Measurements from ENCODE around the gene HDGF. TPM values are rescaled to one million over a fixed set of nuclear protein-coding genes. Genes with fewer than 3 reads are reported as not detected.
A peak's percentile ranks its signal among the peaks of the same experiment; 100 is the strongest.

Gene HDGF
- total and polyA plus RNA-seq, 4 experiments from 2014 or later: 23.8 to 97.0 (median 71.3) TPM

DNA sequence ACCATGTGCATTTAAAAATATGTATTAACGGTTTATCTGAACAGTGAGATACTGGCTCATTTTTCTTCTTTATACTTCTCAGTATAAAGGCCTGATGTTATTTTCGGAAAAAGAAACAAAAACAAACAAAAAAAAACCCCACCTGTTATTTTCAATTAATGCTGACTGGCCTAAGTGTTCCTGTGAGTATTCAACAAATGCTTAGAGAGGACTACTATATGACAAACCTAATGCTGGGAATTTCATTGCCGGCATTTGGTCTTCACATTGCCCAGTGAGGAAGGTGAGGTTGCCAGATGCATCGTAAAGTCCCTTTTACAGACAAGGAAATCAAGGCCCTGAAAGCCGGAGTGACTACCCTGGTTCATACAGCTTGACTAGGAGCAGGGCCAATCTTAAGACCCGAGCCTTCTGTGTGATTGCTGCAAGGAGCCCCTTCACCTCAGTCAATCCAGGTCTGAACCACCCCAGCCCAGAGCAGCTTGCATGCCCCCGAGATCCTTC lies 11.2 kb downstream of the HDGF start:
- peaks cover 22% of the 10 kb centered on the region for H3K4me1 ChIP-seq (ENCODE audit: insufficient read depth, low read length)
- Mint-ChIP-seq H3K27me3 (no peaks in the 10 kb centered on the region), H3K27ac (peak overlapping the region; percentile 91 to 100 (median 98)), H3K9me3 (peaks cover 0 to 2% (median 0%) of the 10 kb centered on the region in 8 donors), H3K4me3 (peak overlapping the region; percentile 94 to 99 (median 96)), H3K36me3 (peaks cover 8 to 50% of the 10 kb centered on the region in 2 donors), H3K4me1 (peaks cover 13 to 38% (median 27%) of the 10 kb centered on the region in 4 donors)
- intact Hi-C loops (cut with micrococcal nuclease): loop anchor here (5.0 kb wide), 1 partner anchor 77 kb away; the partner anchor contains the start of gene SH2D2A
- POLR2A ChIA-PET (ENCODE audit: partially characterized antibody): interaction anchor here (1.2 to 6.7 kb wide), 13 partner anchors 11 to 614 kb away, joined by 3 to 158 read pairs (median 6); partner anchors contain the start of genes HDGF, ISG20L2, METTL25B and PRCC
- DNase-seq: no peak
- H3K27me3 ChIP-seq (ENCODE audit: insufficient read depth, low read length): no peaks in the 10 kb centered on the region
- H3K27ac ChIP-seq (ENCODE audit: low read depth, low read length): peak overlapping the region; percentile 84
- CTCF ChIA-PET (ENCODE audit: partially characterized antibody): interaction anchor here (1.3 to 2.6 kb wide), 5 partner anchors 11 to 30 kb away, joined by 4 to 16 read pairs (median 15); partner anchors contain the start of genes HDGF, ISG20L2, METTL25B and PRCC
- no peaks in the 10 kb centered on the region for H3K9me3 ChIP-seq (ENCODE audit: control insufficient read depth in 1 of 2, low read length in 2 of 2)
- peaks cover 20% of the 10 kb centered on the region for H3K36me3 ChIP-seq (ENCODE audit: insufficient read depth, low read length)
- H3K4me3 ChIP-seq (ENCODE audit: low read length in 2 of 2): peak overlapping the region; percentile 83 to 89

DNA sequence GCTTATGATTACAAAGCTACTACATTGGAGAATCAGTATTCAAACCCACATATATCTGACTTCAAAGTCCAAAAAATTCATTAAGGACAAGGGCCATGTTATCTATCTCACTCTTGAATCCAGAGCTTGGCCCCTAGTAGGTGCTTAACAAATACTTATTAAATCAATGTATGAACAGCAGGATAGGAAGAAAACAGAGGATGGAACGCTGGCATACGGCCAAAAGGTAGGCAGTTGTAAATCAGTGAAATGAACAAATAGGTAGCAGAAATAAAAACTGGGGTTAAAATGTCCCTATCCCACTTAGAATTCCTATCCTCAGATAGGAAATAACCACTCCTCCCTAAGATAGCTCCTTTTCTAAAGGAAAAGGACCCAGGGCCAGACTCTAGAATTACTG lies 12.6 kb downstream of the HDGF start:
- peaks cover 8 to 41% of the 10 kb centered on the region in 2 donors for H3K36me3 Mint-ChIP-seq
- H3K4me1 Mint-ChIP-seq: peaks cover 13 to 36% (median 24%) of the 10 kb centered on the region in 4 donors
- Histone ChIP-seq H3K27me3 (ENCODE audit: insufficient read depth, low read length) (no peaks in the 10 kb centered on the region), H3K36me3 (ENCODE audit: insufficient read depth, low read length) (peaks cover 13% of the 10 kb centered on the region), H3K4me1 (ENCODE audit: insufficient read depth, low read length) (peaks cover 22% of the 10 kb centered on the region), H3K27ac (ENCODE audit: low read depth, low read length) (no peak overlapping the region), H3K9me3 (ENCODE audit: control insufficient read depth in 1 of 2, low read length in 2 of 2) (no peaks in the 10 kb centered on the region), H3K4me3 (ENCODE audit: low read length in 2 of 2) (no peak overlapping the region)
- CTCF ChIA-PET (ENCODE audit: partially characterized antibody): interaction anchor here (1.0 to 1.5 kb wide), 3 partner anchors 13 to 121 kb away, joined by 3 to 10 read pairs (median 6); partner anchors contain the start of gene PRCC
- POLR2A ChIA-PET (ENCODE audit: partially characterized antibody): interaction anchor here (0.6 to 6.7 kb wide), 3 partner anchors 10 to 139 kb away, joined by 3 to 158 read pairs (median 126); partner anchors contain the start of genes ISG20L2, METTL25B and PRCC
- no peaks in the 10 kb centered on the region for H3K27me3 Mint-ChIP-seq
- H3K9me3 Mint-ChIP-seq: peaks cover 0 to 2% (median 0%) of the 10 kb centered on the region in 8 donors
- H3K27ac Mint-ChIP-seq: peak overlapping the region in 6 of 7 donors; percentile 3 to 92 (median 67)
- intact Hi-C loops (cut with micrococcal nuclease): no loop called here
- no peak for DNase-seq
- H3K4me3 Mint-ChIP-seq: peak overlapping the region in 3 of 8 donors; percentile 31 to 61 (median 49)

DNA sequence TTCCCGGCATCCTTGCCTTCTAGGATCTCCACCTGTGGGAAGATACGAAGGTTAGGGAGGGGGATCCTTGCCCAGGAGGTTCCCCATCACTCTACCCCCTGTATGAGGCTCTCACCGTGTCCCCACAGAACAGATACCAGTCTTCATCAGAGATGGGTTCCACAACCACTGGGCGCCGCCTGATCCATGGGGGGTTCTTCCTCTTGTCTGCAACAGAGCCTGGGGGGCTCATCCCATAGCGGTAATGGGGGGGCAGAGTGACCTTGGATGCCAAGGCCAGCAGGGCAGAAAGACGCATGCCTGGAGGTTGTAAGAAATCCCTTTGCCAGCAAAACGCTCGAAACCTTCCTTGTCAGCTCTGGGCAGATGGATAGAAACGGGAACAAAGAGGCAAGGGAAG lies 13.1 kb downstream of the HDGF start:
- POLR2A ChIA-PET (ENCODE audit: partially characterized antibody): interaction anchor here (0.6 to 6.7 kb wide), 3 partner anchors 10 to 138 kb away, joined by 3 to 158 read pairs (median 126); partner anchors contain the start of genes ISG20L2, METTL25B and PRCC
- Histone ChIP-seq H3K9me3 (ENCODE audit: control insufficient read depth in 1 of 2, low read length in 2 of 2) (no peaks in the 10 kb centered on the region), H3K4me1 (ENCODE audit: insufficient read depth, low read length) (peaks cover 22% of the 10 kb centered on the region), H3K36me3 (ENCODE audit: insufficient read depth, low read length) (peaks cover 8% of the 10 kb centered on the region), H3K27me3 (ENCODE audit: insufficient read depth, low read length) (no peaks in the 10 kb centered on the region), H3K4me3 (ENCODE audit: low read length in 2 of 2) (no peak overlapping the region), H3K27ac (ENCODE audit: low read depth, low read length) (no peak overlapping the region)
- H3K27ac Mint-ChIP-seq: peak overlapping the region in 4 of 7 donors; percentile 35 to 91 (median 49)
- CTCF ChIA-PET (ENCODE audit: partially characterized antibody): interaction anchor here (1.0 to 1.5 kb wide), 2 partner anchors 12 to 30 kb away, joined by 3 to 10 read pairs; partner anchors contain the start of gene PRCC
- no peak overlapping the region for H3K4me3 Mint-ChIP-seq
- intact Hi-C loops (cut with micrococcal nuclease): no loop called here
- peaks cover 8 to 36% of the 10 kb centered on the region in 2 donors for H3K36me3 Mint-ChIP-seq
- H3K27me3 Mint-ChIP-seq: no peaks in the 10 kb centered on the region
- H3K4me1 Mint-ChIP-seq: peaks cover 13 to 36% (median 24%) of the 10 kb centered on the region in 4 donors
- no peak for DNase-seq
- H3K9me3 Mint-ChIP-seq: peaks cover 0 to 2% (median 0%) of the 10 kb centered on the region in 8 donors

DNA sequence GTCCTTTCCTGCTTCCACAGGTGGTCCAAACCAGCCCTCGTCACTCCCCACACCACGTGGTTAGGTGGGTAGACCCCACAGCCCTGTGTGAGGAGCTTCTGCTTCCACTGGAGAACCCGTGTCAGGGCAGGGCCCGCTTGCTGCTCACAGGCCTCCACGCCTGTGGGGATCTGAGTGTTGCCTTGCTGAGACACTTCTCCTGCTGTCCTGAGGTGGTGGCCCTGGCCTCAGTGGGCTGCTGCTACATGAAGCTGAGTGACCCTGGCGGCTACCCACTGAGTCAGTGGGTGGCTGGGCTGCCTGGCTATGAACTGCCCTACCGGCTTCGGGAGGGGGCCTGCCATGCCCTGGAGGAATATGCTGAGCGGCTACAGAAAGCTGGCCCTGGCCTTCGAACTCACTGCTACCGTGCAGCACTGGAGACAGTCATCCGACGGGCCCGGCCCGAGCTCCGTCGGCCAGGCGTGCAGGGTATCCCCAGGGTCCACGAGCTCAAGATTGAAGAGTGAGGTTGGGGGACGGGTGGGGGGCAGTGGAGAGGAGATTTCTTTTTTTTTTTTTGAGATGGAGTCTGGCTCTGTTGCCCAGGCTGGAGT lies 17.4 kb downstream of the HDGF start:
- Mint-ChIP-seq H3K4me1 (peaks cover 4 to 17% (median 7%) of the 10 kb centered on the region in 4 donors), H3K27ac (no peak overlapping the region), H3K36me3 (peaks cover 0 to 17% of the 10 kb centered on the region in 2 donors), H3K27me3 (no peaks in the 10 kb centered on the region), H3K9me3 (no peaks in the 10 kb centered on the region), H3K4me3 (no peak overlapping the region)
- Histone ChIP-seq H3K4me1 (ENCODE audit: insufficient read depth, low read length) (peaks cover 5% of the 10 kb centered on the region), H3K27ac (ENCODE audit: low read depth, low read length) (no peak overlapping the region), H3K4me3 (ENCODE audit: low read length in 2 of 2) (no peak overlapping the region), H3K27me3 (ENCODE audit: insufficient read depth, low read length) (no peaks in the 10 kb centered on the region), H3K9me3 (ENCODE audit: control insufficient read depth in 1 of 2, low read length in 2 of 2) (no peaks in the 10 kb centered on the region), H3K36me3 (ENCODE audit: insufficient read depth, low read length) (no peaks in the 10 kb centered on the region)
- intact Hi-C loops (cut with micrococcal nuclease): no loop called here
- POLR2A ChIA-PET (ENCODE audit: partially characterized antibody): no interaction called here
- DNase-seq: no peak
- CTCF ChIA-PET (ENCODE audit: partially characterized antibody): interaction anchor here (1.4 kb wide), 1 partner anchor 45 kb away, joined by 4 read pairs; no protein-coding TSS in a partner anchor

DNA sequence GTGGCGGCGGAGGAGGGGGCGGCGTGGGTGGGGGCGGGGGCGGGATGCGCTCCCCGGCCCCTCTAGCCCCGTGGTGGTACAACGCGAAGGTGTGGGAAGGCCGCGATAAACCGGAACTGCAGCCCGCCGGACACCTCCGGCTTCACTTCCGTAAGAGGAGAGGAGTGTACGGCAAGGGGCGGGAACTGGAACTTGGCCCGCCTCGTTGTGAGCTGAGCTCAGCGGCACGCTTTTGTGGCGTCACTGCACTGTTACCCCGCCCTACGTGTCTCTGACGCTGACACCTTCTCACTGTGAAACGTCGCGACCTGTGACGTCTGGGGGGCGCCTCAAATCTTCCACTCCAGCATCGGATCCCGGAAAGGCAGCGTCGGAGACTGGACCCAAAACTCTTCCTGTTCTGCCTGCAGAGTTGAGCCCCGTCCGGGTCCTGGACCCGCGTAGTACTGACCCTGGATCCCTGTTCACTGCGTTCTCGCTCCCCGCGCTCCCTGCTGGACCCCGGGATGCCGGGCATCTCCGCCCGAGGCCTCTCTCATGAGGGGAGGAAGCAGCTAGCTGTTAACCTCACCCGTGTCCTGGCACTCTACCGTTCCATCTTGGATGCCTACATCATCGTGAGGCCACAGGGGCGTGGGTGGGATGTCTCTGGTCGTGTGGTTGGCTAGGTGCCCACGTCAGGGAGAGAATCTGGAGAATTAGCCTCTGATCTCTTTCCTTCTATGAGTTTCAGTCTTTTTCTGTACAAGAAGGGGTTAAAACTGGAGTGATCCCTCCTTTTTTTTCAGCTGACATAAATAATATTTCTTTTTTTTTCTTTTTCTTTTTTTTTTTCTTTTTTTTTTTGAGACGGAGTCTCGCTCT lies 22.6 kb downstream of the HDGF start, which contains the start of gene ISG20L2:
Gene ISG20L2 (minus strand): TSS at position 168 of the 864 bp plus-strand sequence. CDS start 1,114 bp downstream, outside the sequence.
- DNase-seq: peak; percentile 92 to 99 (median 96)
- Histone ChIP-seq H3K4me3 (ENCODE audit: low read length in 2 of 2) (peak within 1 kb of the TSS; percentile 96 to 99), H3K4me1 (ENCODE audit: insufficient read depth, low read length) (peaks cover 47% of the 10 kb centered on the region), H3K9me3 (ENCODE audit: control insufficient read depth in 1 of 2, low read length in 2 of 2) (no peaks in the 10 kb centered on the region), H3K27me3 (ENCODE audit: insufficient read depth, low read length) (no peaks in the 10 kb centered on the region), H3K27ac (ENCODE audit: low read depth, low read length) (peak within 1 kb of the TSS; percentile 90), H3K36me3 (ENCODE audit: insufficient read depth, low read length) (peaks cover 16% of the 10 kb centered on the region)
- Mint-ChIP-seq H3K36me3 (peaks cover 8 to 28% of the 10 kb centered on the region in 2 donors), H3K9me3 (no peaks in the 10 kb centered on the region), H3K27ac (peak within 1 kb of the TSS in 3 of 7 donors; percentile 94 to 99 (median 98)), H3K4me3 (no peak within 1 kb of the TSS), H3K27me3 (no peaks in the 10 kb centered on the region), H3K4me1 (peaks cover 8 to 19% (median 10%) of the 10 kb centered on the region in 4 donors)
- ChIA-PET POLR2A (ENCODE audit: partially characterized antibody) (interaction anchor here (0.6 to 7.8 kb wide), 20 partner anchors 9 to 228 kb away, joined by 3 to 126 read pairs (median 6); partner anchors contain the start of genes CRABP2, HDGF, MEF2D and MRPL24), CTCF (ENCODE audit: partially characterized antibody) (interaction anchor here (0.7 to 6.9 kb wide), 15 partner anchors 8 to 162 kb away, joined by 3 to 314 read pairs (median 16); partner anchors contain the start of genes CRABP2, HDGF, INSRR and MRPL24)
- intact Hi-C loops (cut with micrococcal nuclease): loop anchor here (1.0 to 5.0 kb wide), 7 partner anchors 12 to 224 kb away; partner anchors contain the start of genes HDGF, MRPL24, PRCC and SH2D2A

DNA sequence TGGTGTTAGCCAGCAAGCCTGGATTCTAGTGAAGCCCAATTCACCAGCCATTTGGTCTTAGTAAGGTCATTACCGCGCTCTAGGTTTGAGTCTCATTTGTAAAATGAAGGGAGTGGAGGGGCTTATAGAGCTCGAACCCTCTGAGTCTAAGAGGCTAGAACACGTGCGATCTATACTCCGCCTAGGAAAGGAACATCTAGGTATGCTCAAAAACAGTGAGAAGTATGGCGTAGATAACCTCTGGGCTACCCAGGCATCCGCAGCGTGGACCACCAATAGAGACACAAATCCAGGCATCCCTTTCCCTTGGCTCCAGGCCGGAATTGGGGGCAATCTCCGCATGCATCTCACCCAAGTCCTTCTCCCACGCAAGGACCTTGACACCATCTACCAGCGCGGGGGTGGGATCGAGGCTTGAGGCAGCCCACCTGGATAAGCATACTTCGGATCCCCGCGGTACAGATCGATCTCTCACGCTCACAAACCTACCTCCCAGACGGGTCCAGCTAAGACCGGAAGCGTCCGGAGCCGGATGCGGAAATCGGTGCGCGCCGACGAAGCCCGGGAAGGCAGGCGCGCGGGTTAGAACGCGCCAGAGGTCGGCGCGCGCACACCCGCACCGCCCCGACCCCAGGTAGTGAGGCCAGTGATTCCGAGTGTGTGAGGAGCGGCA lies 23.4 kb downstream of the HDGF start, which contains the start of gene METTL25B:
Gene METTL25B (plus strand): TSS at position 544 of the 673 bp plus-strand sequence. CDS start 636 bp downstream, outside the sequence.
- H3K9me3 ChIP-seq (ENCODE audit: control insufficient read depth in 1 of 2, low read length in 2 of 2): no peaks in the 10 kb centered on the region
- no peaks in the 10 kb centered on the region for H3K27me3 ChIP-seq (ENCODE audit: insufficient read depth, low read length)
- no peak within 1 kb of the TSS for H3K4me3 Mint-ChIP-seq
- H3K4me1 ChIP-seq (ENCODE audit: insufficient read depth, low read length): peaks cover 54% of the 10 kb centered on the region
- peak within 1 kb of the TSS; percentile 90 for H3K27ac ChIP-seq (ENCODE audit: low read depth, low read length)
- peaks cover 16 to 35% of the 10 kb centered on the region in 2 donors for H3K36me3 Mint-ChIP-seq
- no peaks in the 10 kb centered on the region for H3K9me3 Mint-ChIP-seq
- DNase-seq: peak in 1 of 5 donors; percentile 81
- peak within 1 kb of the TSS; percentile 96 to 99 for H3K4me3 ChIP-seq (ENCODE audit: low read length in 2 of 2)
- ChIA-PET CTCF (ENCODE audit: partially characterized antibody) (interaction anchor here (1.3 to 6.9 kb wide), 20 partner anchors 9 to 199 kb away, joined by 3 to 314 read pairs (median 16); partner anchors contain the start of genes CRABP2, HDGF, INSRR and MRPL24), POLR2A (ENCODE audit: partially characterized antibody) (interaction anchor here (0.6 to 7.8 kb wide), 22 partner anchors 9 to 227 kb away, joined by 3 to 126 read pairs (median 6); partner anchors contain the start of genes CRABP2, HDGF, MEF2D and MRPL24)
- no peaks in the 10 kb centered on the region for H3K27me3 Mint-ChIP-seq
- peaks cover 11 to 24% (median 15%) of the 10 kb centered on the region in 4 donors for H3K4me1 Mint-ChIP-seq
- intact Hi-C loops (cut with micrococcal nuclease): loop anchor here (1.0 to 5.0 kb wide), 7 partner anchors 13 to 223 kb away; partner anchors contain the start of genes HDGF, MRPL24, PRCC and SH2D2A
- peaks cover 23% of the 10 kb centered on the region for H3K36me3 ChIP-seq (ENCODE audit: insufficient read depth, low read length)
- H3K27ac Mint-ChIP-seq: peak within 1 kb of the TSS in 3 of 7 donors; percentile 94 to 99 (median 98)

Measured in CD4-positive, alpha-beta memory T cell (primary cell).